Upper lobe of left lung (tissue), 6 donors: ENCODE measurements around the gene CPNE7. TPM values are rescaled to one million over a fixed set of nuclear protein-coding genes. Genes with fewer than 3 reads are reported as not detected.

ENCODE experiments used
- ATAC-seq, 2 donors: fragments of 200-7000 bp; cut with Tn5 transposase; one replicate each; pipeline ENCODE4 v1.9.1; 2022; ENCODE audit warnings: mild to moderate bottlenecking in 2 of 2, moderate library complexity in 2 of 2; ENCODE audit not compliant: low FRiP score in 2 of 2
- DNase-seq, 2 donors: peaks; one replicate each; pipeline ENCODE4 v3.0.0-alpha.2; 2019 to 2020
- H3K27ac ChIP-seq, 4 donors: fragments of 200-600 bp; sonication (generic); one replicate each; pipeline ENCODE4 v1.5.1; 2016 to 2019
- H3K27me3 ChIP-seq, 4 donors: fragments of 200-600 bp; sonication (generic); one replicate each; pipeline ENCODE4 v1.5.1; 2017 to 2019
- H3K36me3 ChIP-seq, 4 donors: fragments of 200-600 bp; sonication (generic); one replicate each; pipeline ENCODE4 v1.5.1; 2016 to 2019
- H3K4me1 ChIP-seq, 4 donors: fragments of 200-600 bp; sonication (generic); one replicate each; pipeline ENCODE4 v1.5.1; 2018 to 2019
- H3K4me3 ChIP-seq, 4 donors: fragments of 200-600 bp; sonication (generic); one replicate each; pipeline ENCODE4 v1.5.1; 2017 to 2019; ENCODE audit warnings: mild to moderate bottlenecking in 2 of 4, moderate library complexity in 1 of 4
- H3K9me3 ChIP-seq, 4 donors: fragments of 200-600 bp; sonication (generic); one replicate each; pipeline ENCODE4 v1.5.1; 2018 to 2019
- CTCF ChIP-seq, 6 experiments: fragments of 450-650 bp in 4 of 6; fragments of 200-600 bp in 2 of 6; sonication (generic) in 2 of 6; IDR thresholded peaks; one replicate each; pipeline ENCODE4 v1.5.1; 2016 to 2019; ENCODE audit warnings: antibody characterized with exemption in 6 of 6
- EP300 ChIP-seq, 4 donors: sonication (generic); formaldehyde crosslinking; IDR thresholded peaks; one replicate each; pipeline ENCODE4 v1.5.1; 2017; ENCODE audit warnings: antibody characterized with exemption in 4 of 4, control low read depth in 2 of 4
- POLR2A ChIP-seq, 4 donors: fragments of 450-650 bp; IDR thresholded peaks; one replicate each; pipeline ENCODE4 v1.5.1; 2016 to 2017; ENCODE audit warnings: antibody characterized with exemption in 4 of 4, mild to moderate bottlenecking in 2 of 4
- POLR2AphosphoS5 ChIP-seq, 2 donors: sonication (generic); formaldehyde crosslinking; IDR thresholded peaks; one replicate each; pipeline ENCODE4 v1.5.1; 2017; ENCODE audit warnings: antibody characterized with exemption in 2 of 2
- WGBS, 2 donors: methylation state at CpG; one replicate each; pipeline ENCODE4 v1.1.5; 2017 to 2018; 5-methylcytosine and 5-hydroxymethylcytosine counted together
- total RNA-seq, 6 donors: library from RNA; depleted of rRNA in 4 of 6; stranded (reverse); fragments of >200 nt in 4 of 6; gene quantifications; one replicate each; pipeline versions ENCODE4 v1.1.0 to v1.2.1, GENCODE V29; 2016 to 2021
- donor health status: DM: no; HTN: no; CAD: no; lungs with moderate emphysema.
- donor health status: DM: no; HTN: yes; CAD: no; lungs with severe emphysema.

CPNE7 gene
- total RNA-seq, 6 donors from 2014 or later = 1.4 to 14.7 (median 3.6) TPM; not detected in 2

GRCh38 chr16:89537549-89537925, 38.0 kb upstream of the CPNE7 start:
- Histone ChIP-seq H3K27me3 (no peaks in the 10 kb centered on the region), H3K4me3 (no peak overlapping the region), H3K27ac (no peak overlapping the region), H3K36me3 (peaks cover 9 to 84% (median 51%) of the 10 kb centered on the region in 4 donors), H3K9me3 (no peaks in the 10 kb centered on the region), H3K4me1 (peaks cover 13 to 24% (median 20%) of the 10 kb centered on the region in 4 donors)
- ATAC-seq (no peak), DNase-seq (no peak)
- no peak for TF ChIP-seq POLR2AphosphoS5 (IDR thresholded peaks at IDR 0.05)
- TF ChIP-seq CTCF (IDR thresholded peaks at IDR 0.05) = no peak
- no peak for TF ChIP-seq POLR2A (IDR thresholded peaks at IDR 0.05)
- no peak for TF ChIP-seq EP300 (IDR thresholded peaks at IDR 0.05)
- 92 to 95% methylated on average over 3 to 7 of the region's 7 CpGs for WGBS, 2 donors

- Histone ChIP-seq H3K4me3 (no peak overlapping the region), H3K9me3 (no peaks in the 10 kb centered on the region), H3K27me3 (no peaks in the 10 kb centered on the region), H3K36me3 (peaks cover 9 to 76% (median 47%) of the 10 kb centered on the region in 4 donors), H3K27ac (no peak overlapping the region), H3K4me1 (peaks cover 13 to 20% (median 19%) of the 10 kb centered on the region in 4 donors)
- no peak for ATAC-seq
- 83 to 98% methylated on average over 2 to 12 of the region's 12 CpGs for WGBS, 2 donors
- TF ChIP-seq POLR2AphosphoS5 (IDR thresholded peaks at IDR 0.05) = no peak
- TF ChIP-seq CTCF (IDR thresholded peaks at IDR 0.05) = no peak
- TF ChIP-seq EP300 (IDR thresholded peaks at IDR 0.05) = no peak
- no peak for TF ChIP-seq POLR2A (IDR thresholded peaks at IDR 0.05)
- DNase-seq = no peak
These were observed 37.3 kb upstream of the CPNE7 start for GRCh38 chr16:89538286-89538685.

GRCh38 chr16:89540557-89540956, 35.0 kb upstream of the CPNE7 start:
- ATAC-seq (no peak), DNase-seq (no peak)
- H3K4me1 ChIP-seq = peaks cover 0 to 4% (median 2%) of the 10 kb centered on the region in 4 donors
- H3K27me3 ChIP-seq = no peaks in the 10 kb centered on the region
- 88 to 94% methylated on average over 13 of the region's 13 CpGs for WGBS, 2 donors
- H3K36me3 ChIP-seq = peaks cover 14 to 73% (median 45%) of the 10 kb centered on the region in 4 donors
- no peak for TF ChIP-seq CTCF (IDR thresholded peaks at IDR 0.05)
- TF ChIP-seq POLR2AphosphoS5 (IDR thresholded peaks at IDR 0.05) = no peak
- TF ChIP-seq POLR2A (IDR thresholded peaks at IDR 0.05) = no peak
- no peak for TF ChIP-seq EP300 (IDR thresholded peaks at IDR 0.05)
- H3K27ac ChIP-seq = no peak overlapping the region
- no peak overlapping the region for H3K4me3 ChIP-seq
- no peaks in the 10 kb centered on the region for H3K9me3 ChIP-seq

- DNase-seq (peak in 1 of 2 donors; percentile 69), ATAC-seq (no peak)
- H3K27me3 ChIP-seq = no peaks in the 10 kb centered on the region
- H3K36me3 ChIP-seq = peaks cover 19 to 78% (median 49%) of the 10 kb centered on the region in 4 donors
- 89 to 92% methylated on average over 10 to 20 of the region's 21 CpGs for WGBS, 2 donors
- no peak for TF ChIP-seq POLR2AphosphoS5 (IDR thresholded peaks at IDR 0.05)
- TF ChIP-seq CTCF (IDR thresholded peaks at IDR 0.05) = no peak
- TF ChIP-seq EP300 (IDR thresholded peaks at IDR 0.05) = no peak
- no peak for TF ChIP-seq POLR2A (IDR thresholded peaks at IDR 0.05)
- H3K4me3 ChIP-seq = no peak overlapping the region
- no peaks in the 10 kb centered on the region for H3K9me3 ChIP-seq
- no peak overlapping the region for H3K27ac ChIP-seq
- H3K4me1 ChIP-seq = peaks cover 0 to 6% (median 3%) of the 10 kb centered on the region in 4 donors
These were observed 33.8 kb upstream of the CPNE7 start for GRCh38 chr16:89541792-89542191.

GRCh38 chr16:89544113-89544512, 31.4 kb upstream of the CPNE7 start:
- Histone ChIP-seq H3K36me3 (peaks cover 25 to 80% (median 51%) of the 10 kb centered on the region in 4 donors), H3K27me3 (no peaks in the 10 kb centered on the region), H3K4me1 (peaks cover 0 to 6% (median 3%) of the 10 kb centered on the region in 4 donors), H3K9me3 (no peaks in the 10 kb centered on the region), H3K4me3 (no peak overlapping the region), H3K27ac (no peak overlapping the region)
- WGBS, 2 donors = 94 to 96% methylated on average over 8 to 11 of the region's 11 CpGs
- no peak for DNase-seq
- ATAC-seq = no peak
- no peak for TF ChIP-seq POLR2AphosphoS5 (IDR thresholded peaks at IDR 0.05)
- no peak for TF ChIP-seq POLR2A (IDR thresholded peaks at IDR 0.05)
- TF ChIP-seq EP300 (IDR thresholded peaks at IDR 0.05) = no peak
- no peak for TF ChIP-seq CTCF (IDR thresholded peaks at IDR 0.05)
